Astrocyte (in vitro differentiated cells and primary cell): ENCODE measurements around the gene CAMK1D. TPM values are rescaled to one million over a fixed set of nuclear protein-coding genes. Genes with fewer than 3 reads are reported as not detected.

Experiments
- DNase-seq: peaks from one replicate; pipeline ENCODE4 v3.0.0-alpha.2; 2010; ENCODE audit warnings: low read depth
- FAIRE-seq: peaks from 2 replicates; lab custom pipeline; 2011; peaks lifted over from hg19 to GRCh38; lab: Jason Lieb, UNC
- H2AFZ ChIP-seq: 2 replicates; pipeline ENCODE4 v1.6.0; 2012; ENCODE audit warnings: low read depth, low read length, inconsistent platforms
- H3K27ac ChIP-seq: 2 replicates; pipeline ENCODE4 v1.5.1; 2011; ENCODE audit warnings: low read depth, low read length, inconsistent platforms
- H3K27me3 ChIP-seq: 2 replicates; pipeline ENCODE4 v1.6.0; 2011; ENCODE audit warnings: low read length, inconsistent platforms; ENCODE audit not compliant: insufficient read depth
- H3K36me3 ChIP-seq: 2 replicates; pipeline ENCODE4 v1.5.1; 2011; ENCODE audit warnings: low read length, inconsistent platforms; ENCODE audit not compliant: insufficient read depth
- H3K4me1 ChIP-seq: 2 replicates; pipeline ENCODE4 v1.5.1; 2011; ENCODE audit warnings: low read length, inconsistent platforms; ENCODE audit not compliant: insufficient read depth
- H3K4me2 ChIP-seq: 2 replicates; pipeline ENCODE4 v1.6.0; 2012; ENCODE audit warnings: low read length, inconsistent platforms
- H3K4me3 ChIP-seq: 2 replicates; pipeline ENCODE4 v1.5.1; 2011; ENCODE audit warnings: low read depth, mild to moderate bottlenecking, low read length, inconsistent platforms; ENCODE audit not compliant: insufficient read depth
- H3K79me2 ChIP-seq: 2 replicates; pipeline ENCODE4 v1.6.0; 2012; ENCODE audit warnings: mild to moderate bottlenecking, low read length, inconsistent platforms; ENCODE audit not compliant: insufficient read depth
- H3K9ac ChIP-seq: 2 replicates; pipeline ENCODE4 v1.6.0; 2012; ENCODE audit warnings: mild to moderate bottlenecking, low read length, inconsistent platforms
- H3K9me3 ChIP-seq: 2 replicates; pipeline ENCODE4 v1.5.1; 2012; ENCODE audit warnings: low read depth, mild to moderate bottlenecking, low read length, inconsistent platforms; ENCODE audit not compliant: insufficient read depth
- H4K20me1 ChIP-seq: 2 replicates; pipeline ENCODE4 v1.6.0; 2012; ENCODE audit warnings: low read length, inconsistent platforms; ENCODE audit not compliant: insufficient read depth
- H3K27ac Mint-ChIP-seq: one replicate; pipeline ENCODE4 v1.8.0; 2021; ENCODE audit warnings: mild to moderate bottlenecking, mixed read lengths; ENCODE audit not compliant: unreplicated experiment
- H3K27me3 Mint-ChIP-seq: one replicate; pipeline ENCODE4 v1.8.0; 2021; ENCODE audit warnings: low read depth, mixed read lengths; ENCODE audit not compliant: unreplicated experiment
- H3K36me3 Mint-ChIP-seq: one replicate; pipeline ENCODE4 v1.8.0; 2021; ENCODE audit warnings: low read depth, mixed read lengths; ENCODE audit not compliant: unreplicated experiment
- H3K4me1 Mint-ChIP-seq: one replicate; pipeline ENCODE4 v1.8.0; 2021; ENCODE audit warnings: low read depth, mixed read lengths; ENCODE audit not compliant: unreplicated experiment
- H3K4me3 Mint-ChIP-seq: one replicate; pipeline ENCODE4 v1.8.0; 2021; ENCODE audit warnings: mild to moderate bottlenecking, moderate library complexity, mixed read lengths; ENCODE audit not compliant: unreplicated experiment
- H3K9me3 Mint-ChIP-seq: one replicate; pipeline ENCODE4 v1.8.0; 2021; ENCODE audit warnings: mild to moderate bottlenecking, mixed read lengths; ENCODE audit not compliant: unreplicated experiment
- CTCF ChIP-seq: IDR thresholded peaks from 2 replicates; pipeline ENCODE4 v1.5.1; 2011; ENCODE audit warnings: low read depth, mild to moderate bottlenecking, inconsistent platforms, low read length, moderate library complexity; ENCODE audit not compliant: insufficient read depth
- EZH2 ChIP-seq: IDR thresholded peaks from 2 replicates; pipeline ENCODE4 v1.6.1; 2012; ENCODE audit warnings: mild to moderate bottlenecking, low read length, inconsistent platforms; ENCODE audit not compliant: insufficient read depth
- total RNA-seq: library from RNA; stranded (reverse); gene quantifications from 2 replicates; pipeline ENCODE4 v1.2.1, GENCODE V29; 2021

The CAMK1D gene
- total RNA-seq, 1 donor from 2014 or later: 23.6 TPM

- H3K9me3 Mint-ChIP-seq: peaks cover 4% of the 10 kb centered on the region
- H3K36me3 Mint-ChIP-seq: peaks cover 30% of the 10 kb centered on the region
- DNase-seq (peak; percentile 64), FAIRE-seq (no peak)
- H3K27ac Mint-ChIP-seq: peak overlapping the region; percentile 13
- Histone ChIP-seq H3K4me1 (no peaks in the 10 kb centered on the region), H2AFZ (no peak overlapping the region), H4K20me1 (peaks cover 5% of the 10 kb centered on the region), H3K9me3 (no peaks in the 10 kb centered on the region), H3K79me2 (no peaks in the 10 kb centered on the region), H3K27me3 (no peaks in the 10 kb centered on the region), H3K27ac (no peak overlapping the region), H3K4me2 (no peak overlapping the region), H3K9ac (no peak overlapping the region), H3K4me3 (no peak overlapping the region), H3K36me3 (no peaks in the 10 kb centered on the region)
- peaks cover 11% of the 10 kb centered on the region for H3K4me1 Mint-ChIP-seq
- H3K27me3 Mint-ChIP-seq: peaks cover 3% of the 10 kb centered on the region
- TF ChIP-seq EZH2: no peak
- H3K4me3 Mint-ChIP-seq: no peak overlapping the region
These were observed 431.6 kb downstream of the CAMK1D start for GRCh38 chr10:12780634-12781601.

DNA sequence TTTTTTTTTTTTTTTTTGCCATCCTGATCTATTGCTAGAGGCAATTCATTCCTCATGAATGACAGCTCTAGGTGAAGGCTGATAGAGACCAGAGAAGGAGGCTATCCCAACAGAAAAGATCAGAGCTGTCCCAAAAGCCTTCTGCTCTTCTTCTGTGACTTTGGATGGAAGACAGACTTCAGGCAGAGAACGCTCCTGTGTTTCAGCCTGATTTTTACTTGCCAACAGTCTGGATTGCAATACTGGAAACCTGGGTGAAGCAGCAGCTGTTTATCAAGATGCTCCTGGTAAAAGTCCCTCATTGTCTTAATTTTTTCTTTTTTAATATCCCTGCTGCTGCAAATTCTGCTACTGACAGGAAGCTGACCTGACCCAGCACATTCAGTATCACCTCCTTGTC, 432.6 kb downstream of the CAMK1D start:
- Histone ChIP-seq H2AFZ (no peak overlapping the region), H4K20me1 (peaks cover 5% of the 10 kb centered on the region), H3K79me2 (no peaks in the 10 kb centered on the region), H3K36me3 (no peaks in the 10 kb centered on the region), H3K4me2 (no peak overlapping the region), H3K9ac (no peak overlapping the region), H3K4me3 (no peak overlapping the region), H3K9me3 (no peaks in the 10 kb centered on the region), H3K27me3 (no peaks in the 10 kb centered on the region), H3K4me1 (no peaks in the 10 kb centered on the region), H3K27ac (no peak overlapping the region)
- Mint-ChIP-seq H3K36me3 (peaks cover 27% of the 10 kb centered on the region), H3K4me3 (no peak overlapping the region), H3K9me3 (peaks cover 2% of the 10 kb centered on the region), H3K27me3 (peaks cover 1% of the 10 kb centered on the region), H3K4me1 (peaks cover 9% of the 10 kb centered on the region), H3K27ac (no peak overlapping the region)
- TF ChIP-seq EZH2: no peak
- TF ChIP-seq CTCF: no peak
- FAIRE-seq: no peak
- no peak for DNase-seq

- Histone ChIP-seq H3K4me2 (no peak overlapping the region), H3K79me2 (no peaks in the 10 kb centered on the region), H3K27me3 (no peaks in the 10 kb centered on the region), H2AFZ (no peak overlapping the region), H3K9me3 (no peaks in the 10 kb centered on the region), H3K27ac (no peak overlapping the region), H3K4me1 (no peaks in the 10 kb centered on the region), H4K20me1 (peaks cover 4% of the 10 kb centered on the region), H3K4me3 (no peak overlapping the region), H3K36me3 (no peaks in the 10 kb centered on the region), H3K9ac (no peak overlapping the region)
- no peak overlapping the region for H3K4me3 Mint-ChIP-seq
- no peak overlapping the region for H3K27ac Mint-ChIP-seq
- H3K9me3 Mint-ChIP-seq: no peaks in the 10 kb centered on the region
- H3K27me3 Mint-ChIP-seq: no peaks in the 10 kb centered on the region
- TF ChIP-seq CTCF: peak; percentile 65
- no peak for TF ChIP-seq EZH2
- H3K4me1 Mint-ChIP-seq: peaks cover 9% of the 10 kb centered on the region
- peaks cover 25% of the 10 kb centered on the region for H3K36me3 Mint-ChIP-seq
- no peak for FAIRE-seq
- no peak for DNase-seq
These were observed 433.2 kb downstream of the CAMK1D start for GRCh38 chr10:12782537-12782936.
